BE2C (cell line): ENCODE results near the gene CFAP20DC.
A peak's percentile ranks its signal among the peaks of the same experiment; 100 is the strongest.

ENCODE experiments used
- DNase-seq: peaks from one replicate; pipeline ENCODE4 v3.0.0-alpha.2; 2020
- H3K27me3 ChIP-seq: fragments of 250-450 bp; sonication (Bioruptor Pico); 2 replicates; pipeline ENCODE4 v1.5.1; 2020; ENCODE audit warnings: mild to moderate bottlenecking
- H3K36me3 ChIP-seq: fragments of 250-450 bp; sonication (Bioruptor Pico); 2 replicates; pipeline ENCODE4 v1.5.1; 2020; ENCODE audit warnings: mild to moderate bottlenecking
- H3K4me1 ChIP-seq: fragments of 250-450 bp; sonication (Bioruptor Pico); 2 replicates; pipeline ENCODE4 v1.5.1; 2020
- H3K4me3 ChIP-seq: 2 replicates; pipeline ENCODE4 v1.5.1; 2011; ENCODE audit warnings: low read depth, low read length
- H3K9me3 ChIP-seq: fragments of 250-450 bp; sonication (Bioruptor Pico); 2 replicates; pipeline ENCODE4 v1.5.1; 2020
- TF ChIP-seq, protein P1 (sequence below): IDR thresholded peaks from 2 replicates; pipeline ENCODE4 v1.5.1; 2012; ENCODE audit warnings: mild to moderate bottlenecking, low read depth, low read length

CFAP20DC gene

GRCh38 chr3:58999134-58999773 lies 50.6 kb downstream of the CFAP20DC start:
- Histone ChIP-seq H3K4me1 (peaks cover 12% of the 10 kb centered on the region), H3K27me3 (no peaks in the 10 kb centered on the region), H3K9me3 (no peaks in the 10 kb centered on the region), H3K4me3 (no peak overlapping the region), H3K36me3 (no peaks in the 10 kb centered on the region)
- DNase-seq: no peak
- TF ChIP-seq, protein P1, sequence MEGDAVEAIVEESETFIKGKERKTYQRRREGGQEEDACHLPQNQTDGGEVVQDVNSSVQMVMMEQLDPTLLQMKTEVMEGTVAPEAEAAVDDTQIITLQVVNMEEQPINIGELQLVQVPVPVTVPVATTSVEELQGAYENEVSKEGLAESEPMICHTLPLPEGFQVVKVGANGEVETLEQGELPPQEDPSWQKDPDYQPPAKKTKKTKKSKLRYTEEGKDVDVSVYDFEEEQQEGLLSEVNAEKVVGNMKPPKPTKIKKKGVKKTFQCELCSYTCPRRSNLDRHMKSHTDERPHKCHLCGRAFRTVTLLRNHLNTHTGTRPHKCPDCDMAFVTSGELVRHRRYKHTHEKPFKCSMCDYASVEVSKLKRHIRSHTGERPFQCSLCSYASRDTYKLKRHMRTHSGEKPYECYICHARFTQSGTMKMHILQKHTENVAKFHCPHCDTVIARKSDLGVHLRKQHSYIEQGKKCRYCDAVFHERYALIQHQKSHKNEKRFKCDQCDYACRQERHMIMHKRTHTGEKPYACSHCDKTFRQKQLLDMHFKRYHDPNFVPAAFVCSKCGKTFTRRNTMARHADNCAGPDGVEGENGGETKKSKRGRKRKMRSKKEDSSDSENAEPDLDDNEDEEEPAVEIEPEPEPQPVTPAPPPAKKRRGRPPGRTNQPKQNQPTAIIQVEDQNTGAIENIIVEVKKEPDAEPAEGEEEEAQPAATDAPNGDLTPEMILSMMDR: no peak

DNA sequence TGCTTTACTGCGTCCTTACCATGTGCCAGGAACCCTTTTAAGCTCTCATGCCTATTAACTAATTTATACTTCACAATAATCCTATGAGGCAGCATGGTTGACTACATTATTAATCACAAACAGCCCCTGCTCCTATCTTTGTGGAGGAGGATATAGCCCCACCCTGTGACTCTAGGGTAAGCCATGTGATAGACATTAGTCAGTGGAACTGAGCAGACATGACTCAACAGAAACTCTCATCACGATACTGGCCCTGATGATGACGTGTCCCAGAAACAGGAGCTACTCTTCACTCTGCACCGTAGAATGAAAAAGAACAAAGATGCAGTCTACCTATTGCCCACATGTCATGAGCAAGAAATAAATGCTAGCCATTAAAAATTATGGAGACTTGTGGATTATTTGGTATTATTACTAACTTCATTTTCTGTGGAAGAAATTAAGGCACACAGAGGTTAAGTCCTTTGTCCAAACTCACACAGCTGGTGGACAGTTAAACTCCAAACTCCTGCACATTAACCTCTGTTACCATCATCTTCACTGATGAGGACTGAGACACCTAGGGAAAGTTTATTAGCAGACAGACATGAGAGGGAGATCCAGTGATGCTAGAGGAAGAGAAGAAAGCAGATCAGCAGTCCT lies 51.2 kb downstream of the CFAP20DC start:
- Histone ChIP-seq H3K4me3 (no peak overlapping the region), H3K27me3 (no peaks in the 10 kb centered on the region), H3K9me3 (no peaks in the 10 kb centered on the region), H3K4me1 (peaks cover 12% of the 10 kb centered on the region), H3K36me3 (no peaks in the 10 kb centered on the region)
- TF ChIP-seq, protein P1: no peak
- peak; percentile 28 for DNase-seq

DNA sequence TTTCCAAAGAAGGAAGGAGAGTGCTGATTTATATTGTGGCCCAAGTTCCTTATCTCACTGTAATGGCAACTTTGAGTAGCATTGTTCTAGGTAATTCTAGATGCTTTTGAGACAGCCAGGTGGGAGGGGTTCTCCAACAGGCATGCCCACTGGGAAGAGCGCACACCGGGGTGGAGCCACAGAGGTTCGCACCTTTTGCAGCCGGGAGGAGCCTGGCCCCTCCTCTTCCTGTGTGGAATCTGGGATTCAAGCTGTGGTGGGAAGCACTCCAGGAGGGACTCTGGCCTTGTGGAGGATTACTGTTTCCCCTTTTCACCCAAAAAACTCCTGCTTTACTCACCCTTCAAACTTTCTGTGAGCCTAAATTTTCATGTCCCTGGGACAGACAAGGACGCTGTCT lies 53.1 kb downstream of the CFAP20DC start:
- no peaks in the 10 kb centered on the region for H3K36me3 ChIP-seq
- H3K27me3 ChIP-seq: no peaks in the 10 kb centered on the region
- peaks cover 12% of the 10 kb centered on the region for H3K4me1 ChIP-seq
- TF ChIP-seq, protein P1: no peak
- no peak for DNase-seq
- no peaks in the 10 kb centered on the region for H3K9me3 ChIP-seq
- no peak overlapping the region for H3K4me3 ChIP-seq

DNA sequence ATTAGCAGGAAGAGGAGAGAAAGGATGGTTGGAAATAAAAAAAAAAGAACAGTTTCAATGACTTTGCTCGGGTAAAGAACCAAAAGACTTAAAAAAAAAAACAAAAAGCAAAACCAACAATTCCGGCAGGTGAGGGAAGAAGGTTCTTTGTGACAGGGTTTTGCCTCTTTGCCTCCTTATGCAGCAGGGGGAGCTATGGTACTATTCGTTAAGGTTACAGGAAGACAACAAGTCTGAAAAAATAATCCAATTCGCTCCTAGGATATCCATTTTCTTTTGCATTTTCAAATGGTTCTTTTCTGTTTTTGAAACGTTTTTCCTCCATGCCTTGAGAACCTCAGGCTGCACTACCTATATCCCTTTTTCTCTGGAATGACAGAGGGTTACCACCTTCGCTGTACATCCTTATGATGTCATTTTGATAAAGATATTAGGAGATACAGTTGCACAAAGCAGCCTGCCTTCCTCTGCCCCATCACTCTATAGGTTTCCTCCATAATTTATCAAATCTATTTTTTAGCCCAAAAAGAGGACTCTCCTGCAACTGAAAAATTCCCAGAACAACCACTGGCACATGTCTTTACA lies 55.0 kb downstream of the CFAP20DC start:
- peak; percentile 48 for DNase-seq

DNA sequence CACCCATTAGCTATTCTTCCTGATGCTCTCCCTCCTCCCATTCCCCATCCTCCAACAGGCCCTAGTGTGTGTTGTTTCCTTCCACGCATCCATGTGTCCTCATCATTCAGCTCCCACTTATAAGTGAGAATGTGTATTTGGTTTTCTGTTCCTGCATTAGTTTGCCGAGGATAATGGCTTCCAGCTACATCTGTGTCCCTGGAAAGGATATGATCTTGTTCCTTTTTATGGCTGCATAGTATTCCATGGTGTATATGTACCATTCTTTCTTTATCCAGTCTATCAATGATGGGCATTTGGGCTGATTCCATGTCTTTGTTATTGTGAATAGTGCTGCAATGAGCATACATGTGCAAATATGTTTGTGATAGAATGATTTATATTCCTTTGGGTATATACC lies 56.3 kb downstream of the CFAP20DC start:
- no peaks in the 10 kb centered on the region for H3K36me3 ChIP-seq
- no peaks in the 10 kb centered on the region for H3K9me3 ChIP-seq
- H3K4me1 ChIP-seq: peaks cover 7% of the 10 kb centered on the region
- H3K27me3 ChIP-seq: no peaks in the 10 kb centered on the region
- DNase-seq: no peak
- TF ChIP-seq, protein P1: no peak
- H3K4me3 ChIP-seq: no peak overlapping the region

More for the DNA sequence above, 55.0 kb downstream of the CFAP20DC start:
- Histone ChIP-seq H3K4me3 (no peak overlapping the region; the same call in 1 of the 2 replicates), H3K27me3 (no peaks in the 10 kb centered on the region), H3K4me1 (peaks cover 12% of the 10 kb centered on the region), H3K9me3 (no peaks in the 10 kb centered on the region), H3K36me3 (no peaks in the 10 kb centered on the region)
- TF ChIP-seq, protein P1: peak; percentile 80

- H3K9me3 ChIP-seq: no peaks in the 10 kb centered on the region
- no peaks in the 10 kb centered on the region for H3K27me3 ChIP-seq
- no peak overlapping the region for H3K4me3 ChIP-seq
- H3K36me3 ChIP-seq: no peaks in the 10 kb centered on the region
- no peak for DNase-seq
- no peaks in the 10 kb centered on the region for H3K4me1 ChIP-seq
- TF ChIP-seq, protein P1: no peak
Measured at GRCh38 chr3:58991623-58992022, 58.2 kb downstream of the CFAP20DC start.
